Stimulated activated CD4-positive, alpha-beta T cell treated with anti-CD3 and anti-CD28 coated beads, Interleukin-4, amount 100 ng/mL, for 4 hours (primary cell): ENCODE measurements around the gene UAP1.

Experiments used
- DNase-seq, 2 experiments: peaks; one replicate each; pipeline ENCODE4 v3.0.0-alpha.2; 2020

UAP1 gene

DNA sequence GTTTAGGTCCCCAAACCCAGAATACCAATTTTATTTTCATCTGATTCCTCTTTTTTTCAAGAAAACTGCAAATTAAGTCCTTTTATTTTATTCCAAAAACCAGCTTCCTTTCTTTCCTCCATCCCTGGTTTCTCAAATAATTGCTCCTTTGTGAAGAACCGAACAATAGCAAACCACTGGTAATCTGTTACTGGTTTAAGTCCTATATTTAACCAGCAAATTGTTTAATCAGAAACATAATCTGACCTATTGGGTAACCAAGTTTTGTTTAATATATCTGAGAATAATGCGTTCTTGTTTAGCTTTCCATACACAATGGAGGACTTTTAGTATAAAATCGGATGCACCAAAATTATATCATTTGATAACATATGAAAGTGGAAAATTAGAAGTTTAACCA is 57.6 kb downstream of the UAP1 start:
- DNase-seq: no peak

DNA sequence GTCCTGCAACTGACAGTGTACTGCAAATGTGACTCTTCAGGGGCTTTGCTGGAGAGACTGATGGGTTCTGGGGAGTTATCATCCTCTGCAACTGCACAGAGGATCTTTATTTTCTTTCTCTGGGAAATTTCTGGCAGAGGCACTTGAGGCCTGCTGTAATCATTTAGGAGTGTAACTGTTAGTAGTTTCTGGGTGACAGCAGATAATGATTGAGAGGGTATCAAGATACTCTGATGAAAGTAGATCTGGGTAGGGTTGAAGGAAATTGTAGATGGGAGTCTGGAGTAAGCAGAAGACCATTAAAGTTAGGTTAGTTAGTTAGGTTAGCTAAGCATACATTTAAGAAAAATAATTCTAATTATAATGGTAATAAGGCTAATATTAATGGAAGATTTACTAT is 59.7 kb downstream of the UAP1 start:
- no peak for DNase-seq

DNA sequence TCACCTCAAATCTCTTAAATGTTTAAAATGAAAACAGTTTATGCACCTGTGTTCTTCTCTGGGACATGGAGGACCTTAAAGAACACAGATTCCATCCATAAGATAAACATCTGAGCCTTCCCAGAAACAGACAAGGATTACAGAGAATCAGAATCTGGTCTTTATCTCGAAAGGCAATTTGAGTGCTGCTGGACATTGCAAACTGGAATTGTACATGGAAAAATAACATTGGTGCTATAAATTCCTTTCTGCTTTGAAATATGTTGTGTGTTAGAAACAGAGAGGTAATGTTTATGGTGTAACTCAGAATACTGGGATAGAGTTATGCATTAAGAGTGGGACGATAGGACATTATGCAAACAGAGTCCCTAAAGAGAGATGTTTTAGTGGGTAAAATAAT is 64.2 kb downstream of the UAP1 start:
- no peak for DNase-seq

DNA sequence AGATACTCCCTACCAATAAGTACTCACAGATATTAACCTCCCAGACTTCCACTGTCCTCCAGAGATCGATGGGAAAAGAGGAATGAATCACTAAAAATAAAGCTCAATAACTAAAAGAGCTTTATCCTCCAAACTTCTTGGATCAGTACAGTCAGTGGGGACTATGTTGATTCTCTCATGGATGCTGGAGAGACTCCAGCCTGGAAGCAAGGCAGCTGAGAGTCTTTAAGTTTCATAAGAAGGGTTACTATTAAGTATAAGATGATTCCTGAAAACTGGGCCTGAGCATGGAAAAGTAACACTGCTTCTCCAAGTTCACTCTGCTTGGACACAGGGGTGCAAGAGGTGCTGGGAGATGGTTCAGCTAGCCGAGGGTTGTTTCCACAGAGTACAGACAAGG is 64.6 kb downstream of the UAP1 start:
- no peak for DNase-seq

DNA sequence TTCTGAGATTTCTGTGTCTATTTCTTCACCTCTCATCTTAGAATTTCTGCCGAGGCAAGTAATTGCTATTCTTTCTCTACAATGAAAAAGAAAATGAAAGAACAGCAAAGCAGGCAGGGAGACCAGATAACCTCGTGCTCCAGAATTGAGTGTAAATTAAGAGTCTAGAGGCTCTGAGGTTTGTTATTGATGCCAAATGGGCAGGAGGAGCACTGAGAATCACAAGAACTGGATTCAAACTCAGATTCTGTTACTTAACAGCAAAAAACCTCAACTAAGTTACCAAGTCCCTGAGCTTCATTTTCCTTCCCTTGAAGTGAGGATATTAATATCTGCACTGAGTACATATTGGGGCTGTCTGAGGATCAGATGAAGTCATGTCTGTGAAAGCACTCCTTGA is 65.2 kb downstream of the UAP1 start:
- no peak for DNase-seq

DNA sequence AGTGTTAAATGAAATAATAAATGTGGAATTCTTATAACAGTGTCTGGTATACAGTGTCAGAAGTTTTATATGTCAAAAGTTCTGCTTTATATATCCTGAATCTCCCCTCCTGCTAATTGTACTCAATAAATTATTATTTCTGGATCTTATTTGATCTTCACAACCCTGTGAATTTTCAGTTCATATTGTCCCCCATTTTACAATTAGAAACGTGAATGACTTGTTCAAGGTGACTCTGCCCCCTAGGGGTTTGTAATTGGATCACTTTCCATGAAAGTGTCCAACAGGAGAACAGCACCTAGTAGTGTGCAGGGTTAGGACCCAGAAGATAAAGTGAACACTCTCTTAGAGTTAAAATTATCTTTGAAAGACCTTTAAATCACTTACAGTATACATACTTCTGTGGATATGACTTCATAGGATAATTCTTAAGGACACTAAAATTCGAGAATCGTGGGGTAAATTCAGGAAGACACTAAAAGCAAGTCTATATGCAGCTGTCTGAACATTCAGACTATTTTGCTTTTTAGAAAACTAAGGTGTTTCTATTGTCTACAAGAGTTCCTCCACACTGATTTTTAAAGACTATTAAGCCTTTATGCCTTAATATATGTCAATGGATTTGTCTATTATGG is 66.3 kb downstream of the UAP1 start:
- DNase-seq: no peak

DNA sequence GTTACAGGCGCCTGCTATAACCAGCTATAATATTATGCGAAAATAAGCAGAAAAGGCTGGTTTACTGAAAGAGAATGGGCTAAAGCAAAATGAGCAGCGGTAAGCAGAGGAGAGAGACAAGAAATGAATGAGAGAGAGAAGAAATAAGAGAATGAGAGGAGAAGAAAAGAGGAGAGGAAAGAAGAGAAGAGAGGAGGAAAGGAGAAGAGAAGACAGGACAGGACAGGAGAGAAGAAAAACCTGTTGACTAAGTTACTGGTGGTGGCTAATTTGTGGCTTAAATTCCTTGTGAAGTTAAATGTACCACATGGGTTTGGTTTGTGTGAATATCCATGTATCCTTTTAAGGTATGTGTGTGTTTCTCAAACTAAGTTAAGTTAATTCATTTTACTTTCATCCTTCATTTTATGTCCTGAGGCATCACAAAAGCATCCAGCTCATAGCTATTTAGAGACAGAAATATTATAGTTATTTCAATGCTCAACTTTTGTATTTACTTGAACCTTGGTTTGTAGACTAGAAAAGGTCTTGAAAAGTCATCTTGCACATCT is 67.6 kb downstream of the UAP1 start:
- DNase-seq: no peak

DNA sequence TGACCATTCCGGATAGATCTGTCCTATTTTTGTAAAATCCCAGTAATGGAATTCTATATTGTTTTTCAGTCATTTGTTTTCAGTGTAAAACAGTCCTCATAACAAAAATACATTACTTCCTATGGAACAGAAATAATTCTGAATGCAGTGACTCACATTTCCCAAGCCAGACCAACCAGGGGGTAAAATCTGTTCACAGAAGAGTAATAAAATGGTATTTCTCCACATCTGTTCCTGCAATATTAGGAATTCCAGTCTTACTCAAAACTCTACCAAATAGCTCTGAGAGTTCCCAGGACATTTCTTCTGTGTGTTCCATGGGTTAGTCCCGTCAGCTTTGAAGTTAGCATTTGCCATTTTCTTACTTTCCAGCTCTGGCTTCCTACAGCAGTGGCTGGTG is 68.1 kb downstream of the UAP1 start:
- DNase-seq: no peak

DNA sequence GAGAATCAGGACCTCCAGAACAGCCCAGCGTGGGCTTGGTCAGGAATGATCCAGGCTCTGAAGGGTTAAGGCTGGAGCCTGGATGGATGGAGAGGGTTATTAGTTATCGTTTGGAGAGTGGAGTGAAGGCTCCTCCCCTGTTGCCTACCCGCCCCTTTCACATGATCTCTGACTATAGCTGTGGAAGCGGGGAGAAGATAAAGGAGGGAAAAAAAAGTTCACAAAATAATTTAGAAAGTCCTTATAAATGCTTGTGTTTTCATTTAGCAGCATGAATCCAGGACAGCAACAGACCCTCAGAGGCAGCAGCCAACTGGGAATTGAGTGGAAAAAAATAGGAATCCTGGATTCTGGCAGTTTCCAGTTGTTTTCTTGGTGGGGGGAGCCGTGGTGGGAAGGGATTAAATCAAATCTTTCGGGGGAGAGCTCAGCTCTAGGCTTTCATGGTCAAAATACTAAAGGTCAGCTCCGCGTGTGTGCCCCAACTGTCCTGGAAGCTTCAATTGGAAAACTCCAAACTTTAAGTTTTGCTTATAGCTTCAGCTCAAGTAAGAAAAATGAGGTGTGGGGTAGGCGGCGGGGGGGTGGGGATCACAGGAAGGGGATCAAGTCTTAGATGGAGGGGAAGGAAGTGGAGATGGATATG is 70.1 kb downstream of the UAP1 start:
- DNase-seq: no peak

DNA sequence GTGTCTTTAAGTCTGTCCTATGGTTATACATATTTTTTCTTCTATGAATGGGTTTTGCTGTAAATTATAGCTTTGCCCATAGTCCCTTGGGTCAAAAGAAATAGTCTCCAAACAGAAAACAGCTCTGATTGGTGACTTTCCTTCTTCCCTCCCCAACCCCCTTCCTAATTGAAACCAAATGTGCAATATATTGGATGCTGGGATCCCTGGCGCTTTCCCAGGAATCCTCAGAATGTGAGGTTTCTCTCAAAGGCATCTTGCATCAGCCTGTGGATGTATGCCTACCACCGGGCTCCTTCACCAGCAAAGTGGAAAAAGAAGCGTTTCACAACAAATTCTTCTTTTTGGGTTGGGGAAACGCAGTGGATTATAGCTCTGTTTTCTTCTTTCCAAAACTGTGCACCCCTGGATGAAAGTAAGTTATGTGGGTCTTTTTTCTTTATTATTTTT is 70.7 kb downstream of the UAP1 start, which contains the start of gene DDR2:
TSS of gene DDR2 (plus strand) at position 248 of the 450 bp plus-strand sequence. CDS start 86,600 bp downstream, outside the sequence.
- no peak for DNase-seq

DNA sequence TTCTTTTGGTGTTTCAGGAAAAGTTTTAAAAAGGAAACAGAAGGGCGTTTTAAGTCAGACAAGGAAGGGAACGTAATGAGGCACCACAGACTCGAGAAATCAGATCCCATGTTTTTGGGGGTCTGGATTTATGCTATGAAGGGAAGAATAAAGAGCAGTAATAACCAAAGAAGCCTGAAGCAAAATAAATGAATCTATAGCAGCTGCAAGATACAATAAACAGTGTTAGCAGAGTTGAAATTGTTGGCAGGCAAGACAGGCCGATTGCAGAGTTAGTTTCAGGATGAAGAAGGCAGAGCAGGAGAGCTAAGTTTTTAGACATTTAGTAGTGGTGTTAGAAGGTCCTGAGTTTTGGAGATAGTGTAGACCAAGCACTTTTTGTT is 71.2 kb downstream of the UAP1 start:
- no peak for DNase-seq

DNA sequence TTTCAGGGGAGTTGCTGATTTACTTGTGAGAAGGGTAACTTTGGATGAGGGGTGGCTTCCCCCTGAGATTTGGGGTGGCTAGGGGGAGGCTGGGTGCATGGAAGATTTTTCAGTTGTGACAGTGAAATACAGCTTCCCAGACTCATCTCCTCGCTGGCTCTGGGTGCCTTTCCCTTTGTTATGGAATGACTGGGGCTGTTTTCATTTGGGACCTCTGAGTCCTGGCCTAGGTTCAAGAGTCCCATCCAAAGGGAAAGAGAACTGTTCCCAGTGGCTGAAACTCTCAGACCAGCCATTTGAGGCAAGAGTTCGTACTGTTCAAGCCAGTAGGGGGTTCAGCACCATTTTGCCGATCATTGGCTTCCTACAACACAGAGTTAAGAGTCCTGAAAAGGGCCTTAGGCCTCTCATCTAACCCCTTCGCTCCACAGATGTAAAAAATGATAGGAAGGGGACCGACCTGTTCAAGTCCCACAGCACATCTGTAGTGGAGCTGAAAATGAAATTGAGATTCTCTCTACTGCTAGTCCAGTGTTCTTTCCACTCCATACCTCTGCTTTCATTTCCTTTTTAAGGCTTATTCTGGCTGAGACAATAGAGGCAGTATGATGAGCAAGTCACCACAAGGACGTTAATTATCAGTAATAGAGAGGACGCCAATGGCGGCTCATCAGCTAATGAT is 71.7 kb downstream of the UAP1 start:
- DNase-seq: no peak

DNA sequence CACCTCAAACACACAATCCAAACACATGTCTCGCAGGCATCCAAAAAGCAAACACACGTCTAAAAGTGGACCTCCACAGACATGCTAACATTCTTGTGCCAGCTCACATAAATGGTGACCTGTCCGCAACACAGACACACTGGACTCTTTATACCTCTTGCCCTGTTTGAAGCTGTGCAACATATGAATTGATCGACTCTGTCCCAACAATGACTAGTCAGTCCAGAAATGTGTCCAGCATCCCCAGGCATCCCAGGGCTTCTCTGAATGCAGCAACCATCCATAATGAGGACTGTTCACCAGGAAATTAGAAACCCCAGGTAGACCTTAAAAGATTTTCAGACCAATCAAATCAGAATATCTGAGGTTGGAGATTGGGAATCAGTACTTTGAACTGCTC is 73.9 kb downstream of the UAP1 start:
- DNase-seq: no peak

DNA sequence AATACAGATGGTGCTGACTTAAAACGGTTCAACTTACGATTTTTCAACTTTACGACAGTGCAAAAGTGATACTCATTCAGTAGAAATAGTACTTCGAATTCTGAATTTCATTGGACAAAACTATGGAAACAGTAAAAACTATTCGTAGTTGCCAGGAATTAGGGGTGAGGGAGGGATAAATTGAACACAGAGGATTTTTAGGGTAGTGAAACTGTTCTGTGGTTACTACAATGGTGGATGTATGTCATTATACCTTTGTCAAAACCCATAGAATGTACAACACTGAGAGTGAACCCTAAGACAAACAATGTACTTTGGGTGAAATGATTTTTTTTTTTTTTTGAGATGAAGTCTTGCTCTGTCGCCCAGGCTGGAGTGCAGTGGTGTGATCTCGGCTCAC is 78.2 kb downstream of the UAP1 start:
- no peak for DNase-seq

DNA sequence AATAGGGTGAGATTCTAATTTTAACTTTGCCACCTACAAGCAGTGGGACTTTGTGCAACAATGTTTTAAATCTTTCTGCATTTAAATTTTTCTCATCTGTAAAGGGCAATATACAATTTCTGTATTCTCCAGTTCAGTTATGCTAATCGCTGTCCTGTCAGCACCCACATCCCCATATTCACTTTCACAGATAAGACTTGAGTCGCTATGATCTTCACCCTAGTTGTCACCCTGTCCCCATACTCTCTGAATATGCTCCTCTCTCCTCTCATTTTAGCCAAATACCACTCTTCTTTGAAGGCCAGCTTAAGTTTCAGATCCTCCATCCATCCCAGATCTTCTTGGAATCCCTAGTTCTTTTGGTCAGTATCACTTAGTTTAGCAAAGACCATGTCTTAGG is 79.6 kb downstream of the UAP1 start:
- DNase-seq: no peak

DNA sequence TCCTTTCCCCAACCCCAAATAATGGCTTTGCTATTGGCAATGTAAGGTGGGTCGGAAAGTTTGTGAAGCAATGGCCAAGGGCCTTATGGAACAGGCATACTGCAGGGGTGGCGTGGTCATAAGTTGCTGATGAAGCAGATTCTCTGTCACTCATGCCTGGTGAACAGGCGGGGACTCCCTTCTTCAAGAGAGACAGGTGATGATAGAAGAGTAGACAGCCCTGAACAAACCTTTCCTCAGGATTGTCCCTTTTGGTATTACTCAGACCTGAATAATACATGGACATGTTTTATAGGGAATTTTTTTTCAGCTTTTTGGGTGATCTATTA is 83.4 kb downstream of the UAP1 start:
- DNase-seq: no peak

DNA sequence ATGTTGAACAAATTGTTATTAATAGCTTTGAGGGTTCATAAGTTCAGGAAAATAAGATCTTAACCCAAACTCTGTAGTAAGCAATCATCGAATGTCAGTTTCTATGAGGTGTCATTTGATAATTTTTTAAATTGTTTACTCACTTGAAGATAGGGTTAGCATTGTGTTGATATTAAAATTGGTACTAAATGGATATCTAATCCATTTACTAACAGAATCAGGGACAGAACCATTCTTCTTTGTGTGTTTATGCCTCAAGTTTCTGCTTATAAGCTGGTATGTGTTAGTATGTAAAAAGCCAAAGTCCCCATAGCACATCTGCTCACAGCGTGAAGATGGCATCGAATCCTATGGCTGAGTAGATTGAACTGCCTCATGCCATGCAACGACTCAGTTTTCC is 84.1 kb downstream of the UAP1 start:
- no peak for DNase-seq

DNA sequence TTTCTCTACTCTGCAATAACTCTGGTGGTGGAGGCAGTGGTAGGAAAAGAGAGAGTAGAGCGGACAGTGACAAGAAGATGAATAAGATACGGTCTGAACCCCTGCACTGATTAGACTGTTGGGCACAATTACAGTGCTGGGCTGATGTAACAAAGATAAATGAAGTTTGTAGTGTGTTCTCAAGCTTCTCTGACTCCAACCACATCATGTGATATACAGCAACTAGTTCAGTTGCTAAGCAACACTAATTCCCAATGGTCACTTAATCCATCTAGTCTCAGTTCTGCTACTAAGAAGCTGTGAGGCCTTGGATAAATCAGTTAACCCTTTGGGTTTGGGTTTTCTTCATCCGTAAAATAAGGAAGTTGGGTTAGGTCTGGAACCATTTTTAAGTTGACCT is 88.1 kb downstream of the UAP1 start:
- DNase-seq: no peak
